GM19023 (cell line): ENCODE measurements around the gene KMT2D.
"Not testable (repeated sequence)": the region's sequence is repeated elsewhere in the genome, so short reads cannot be mapped to it uniquely, and the experiment has no call there.

Source experiments
- ATAC-seq: cut with Tn5 transposase; IDR thresholded peaks from one replicate; pipeline ENCODE4 v1.9.1; 2021; ENCODE audit warnings: mild to moderate bottlenecking, moderate library complexity; ENCODE audit not compliant: unreplicated experiment

Gene KMT2D

DNA sequence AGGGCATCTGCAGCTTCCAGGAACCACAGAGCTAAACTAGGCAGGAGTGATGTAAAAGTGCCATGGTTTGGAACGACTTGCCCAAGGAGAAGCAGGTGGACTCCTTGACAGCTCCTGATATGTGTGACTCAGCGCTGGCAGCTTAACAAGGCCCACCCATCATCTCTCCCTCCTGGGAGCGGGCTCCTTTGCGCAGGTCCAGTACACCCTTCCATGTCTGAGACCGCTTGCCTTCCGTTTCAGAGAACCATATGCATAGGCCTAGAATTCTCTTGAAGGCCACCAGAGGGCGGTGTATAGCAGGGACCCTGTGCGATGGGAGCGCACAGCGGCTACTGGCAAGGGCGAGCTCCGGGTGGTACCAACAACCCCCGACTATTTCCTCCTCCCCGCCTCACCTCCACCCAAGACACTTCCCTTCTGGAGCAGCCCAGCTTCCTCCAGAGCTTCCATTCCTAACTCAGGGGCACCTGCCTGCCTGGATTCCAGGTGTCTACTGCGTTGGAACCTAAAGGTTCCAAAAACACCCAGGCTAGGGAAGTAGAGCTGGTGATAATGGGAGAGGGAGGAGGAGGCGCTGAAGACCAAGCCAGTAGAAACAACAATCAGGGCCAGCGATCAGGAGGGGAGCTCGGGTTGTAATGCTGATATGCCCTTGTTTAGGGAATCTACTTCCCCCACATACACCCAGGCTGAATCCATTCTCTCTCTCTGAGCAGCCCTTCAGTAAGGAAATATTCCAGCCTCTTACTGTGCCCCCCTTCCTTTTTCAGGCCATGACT lies 27.7 kb upstream of the KMT2D start:
- ATAC-seq = peak; percentile 89

DNA sequence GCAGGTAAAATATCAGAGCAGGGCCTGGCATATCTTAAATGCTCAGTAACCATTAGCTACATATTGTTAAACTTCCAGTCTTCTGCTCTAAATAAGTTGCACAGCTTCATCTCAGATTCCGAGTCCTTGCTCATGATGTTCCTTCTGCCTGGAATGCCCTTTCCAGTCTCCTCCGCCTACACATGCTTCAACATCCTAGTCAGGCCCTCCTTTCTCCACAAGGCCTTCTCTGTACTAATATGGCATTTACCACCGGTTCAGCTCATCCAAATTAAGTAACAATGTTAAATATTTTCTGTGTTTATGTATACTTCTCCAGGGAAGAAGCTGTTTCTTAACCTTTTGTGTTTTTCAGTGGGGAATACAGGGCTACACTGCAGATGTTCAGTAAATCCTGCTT lies 25.5 kb upstream of the KMT2D start:
- no peak for ATAC-seq

DNA sequence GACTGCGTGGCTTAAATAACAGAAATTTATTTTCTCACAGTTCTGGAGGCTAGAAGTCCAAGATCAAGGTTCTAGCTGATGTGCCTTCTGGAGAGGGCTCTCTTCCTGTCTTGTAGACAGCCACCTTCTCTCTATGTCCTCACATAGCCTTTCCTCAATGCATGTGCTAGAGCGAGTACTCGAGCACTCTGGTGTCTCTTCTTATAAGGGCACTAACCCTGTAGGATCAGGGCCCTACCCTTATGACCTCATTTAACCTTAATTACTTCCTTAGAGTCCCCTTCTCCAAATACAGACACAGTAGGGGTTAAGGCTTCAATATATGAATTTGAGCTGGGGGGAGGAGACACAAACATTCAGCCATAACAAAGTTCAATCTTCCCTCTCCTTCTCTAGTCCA lies 23.8 kb upstream of the KMT2D start:
- ATAC-seq = no peak

DNA sequence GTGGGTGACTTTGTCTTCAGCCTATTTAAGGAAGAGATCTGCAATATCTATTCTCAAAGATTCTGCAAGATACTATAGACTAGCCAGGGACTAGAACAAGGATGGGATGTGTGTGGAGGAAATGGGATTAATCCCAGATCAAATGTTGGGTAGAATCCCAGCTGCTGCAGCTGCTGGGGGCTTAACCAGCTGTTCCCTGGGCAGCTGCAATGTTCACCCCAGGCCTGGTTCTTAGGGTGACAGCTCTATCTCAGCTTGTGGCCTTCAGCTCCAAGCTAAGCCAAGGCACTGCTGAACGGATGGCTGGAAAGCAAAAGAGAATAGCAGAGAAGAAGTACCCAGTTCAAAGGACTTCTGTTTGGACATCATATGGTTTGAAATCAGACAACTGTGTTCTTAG lies 19.2 kb upstream of the KMT2D start:
- ATAC-seq = no peak

DNA sequence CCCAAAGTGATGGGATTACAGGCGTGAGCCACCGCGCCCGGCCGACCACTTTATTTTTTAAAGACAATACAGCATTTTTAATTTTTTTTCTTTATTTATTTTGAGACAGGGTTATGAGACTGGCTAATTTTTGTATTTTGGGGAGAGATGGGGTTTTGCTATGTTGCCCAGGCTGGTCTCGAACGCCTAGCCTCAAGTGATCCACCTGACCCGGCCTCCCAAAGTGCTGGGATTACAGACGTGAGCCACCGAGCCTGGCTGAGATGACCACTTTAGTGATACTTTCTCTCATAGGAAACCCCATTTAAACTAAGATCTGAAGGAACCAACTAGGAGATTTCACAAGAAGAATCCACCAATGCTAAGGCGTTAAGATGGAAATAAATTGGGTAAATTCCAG lies 10.4 kb upstream of the KMT2D start:
- ATAC-seq = no peak

DNA sequence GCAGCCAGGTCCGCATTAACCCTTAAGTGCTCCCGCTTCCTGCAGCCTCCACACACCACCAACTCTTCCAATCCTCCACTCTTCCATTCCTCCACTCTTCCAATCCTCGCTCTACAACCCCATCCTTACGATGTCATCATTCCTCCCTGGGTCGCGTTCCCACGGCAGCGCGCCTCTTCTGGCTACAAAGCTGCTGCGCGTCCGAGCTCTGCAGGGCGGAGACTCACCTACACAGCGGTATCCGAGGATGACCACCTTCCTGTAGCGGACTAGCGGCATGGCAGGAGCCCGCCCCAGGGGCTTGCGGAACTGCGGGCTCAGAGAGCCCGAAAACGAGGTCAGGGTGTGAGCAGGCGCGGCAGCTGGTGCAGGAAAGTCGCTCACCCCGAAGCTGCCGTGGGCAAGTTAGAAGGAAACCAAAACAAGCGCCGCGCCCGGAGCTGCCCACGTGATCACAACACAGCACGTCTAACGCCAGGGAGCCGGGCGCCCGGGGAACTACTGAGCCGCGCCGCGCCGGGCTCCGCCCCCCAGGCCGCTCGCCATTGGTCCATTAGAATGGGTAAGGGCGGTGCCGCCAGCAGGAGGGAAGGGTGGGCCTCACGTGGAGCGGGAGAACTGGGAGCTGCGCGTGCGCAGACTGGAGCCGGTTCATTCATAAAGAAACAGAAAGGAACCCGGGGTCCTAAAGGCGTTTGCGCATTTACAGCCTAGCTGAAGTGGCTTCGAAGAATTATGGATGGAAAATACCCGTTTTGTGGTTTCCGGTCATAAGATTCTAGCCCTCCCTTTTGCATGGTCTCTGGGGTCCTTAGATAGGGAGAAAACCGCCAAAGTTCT lies 9.1 kb upstream of the KMT2D start, which contains the start of gene RHEBL1:
Gene RHEBL1 (minus strand): TSS at position 473 of the 840 bp plus-strand sequence. CDS start 194 bp downstream, at position 279.
- peak; percentile 99 for ATAC-seq

- ATAC-seq = no peak
These were observed 8.4 kb upstream of the KMT2D start for GRCh38 chr12:49068879-49069506.

DNA sequence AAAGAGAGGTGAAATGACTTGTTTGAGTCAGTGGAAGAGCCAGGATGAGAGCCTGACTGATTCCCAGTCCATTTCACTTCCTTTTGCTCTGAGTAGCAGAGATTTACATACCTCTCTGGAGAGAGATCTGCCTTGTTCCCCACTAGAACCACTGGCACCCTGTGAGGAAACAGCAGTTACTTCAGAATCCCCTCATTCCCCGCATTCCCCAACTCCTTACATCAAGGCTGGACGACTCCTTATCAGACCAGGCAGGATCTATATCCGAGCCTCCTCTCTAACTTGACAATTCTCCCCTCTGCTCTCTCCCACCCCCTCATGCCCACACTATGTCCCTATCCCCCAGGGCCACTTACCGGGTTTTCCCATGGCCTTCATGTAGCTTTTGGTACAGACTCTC lies 5.5 kb upstream of the KMT2D start:
- no peak for ATAC-seq

- ATAC-seq = no peak
These were observed 4.2 kb upstream of the KMT2D start for GRCh38 chr12:49064767-49065152.

DNA sequence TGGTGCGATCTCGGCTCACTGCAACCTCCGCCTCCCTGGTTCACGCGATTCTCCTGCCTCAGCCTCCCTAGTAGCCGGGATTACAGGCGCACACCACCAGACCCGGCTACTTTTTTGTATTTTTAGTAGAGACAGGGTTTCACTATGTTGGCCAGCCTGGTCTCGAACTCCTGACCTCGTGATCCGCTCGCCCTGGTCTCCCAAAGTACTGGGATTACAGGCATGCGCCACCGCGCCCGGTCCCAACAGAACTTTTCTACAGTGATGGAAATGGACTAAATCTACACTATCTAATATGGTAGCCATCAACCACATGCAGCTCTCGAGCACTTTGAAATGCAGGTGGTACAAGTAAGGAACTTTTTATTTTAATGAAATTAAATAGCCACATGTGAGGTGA lies 1.3 kb upstream of the KMT2D start:
- not testable (repeated sequence) for ATAC-seq

DNA sequence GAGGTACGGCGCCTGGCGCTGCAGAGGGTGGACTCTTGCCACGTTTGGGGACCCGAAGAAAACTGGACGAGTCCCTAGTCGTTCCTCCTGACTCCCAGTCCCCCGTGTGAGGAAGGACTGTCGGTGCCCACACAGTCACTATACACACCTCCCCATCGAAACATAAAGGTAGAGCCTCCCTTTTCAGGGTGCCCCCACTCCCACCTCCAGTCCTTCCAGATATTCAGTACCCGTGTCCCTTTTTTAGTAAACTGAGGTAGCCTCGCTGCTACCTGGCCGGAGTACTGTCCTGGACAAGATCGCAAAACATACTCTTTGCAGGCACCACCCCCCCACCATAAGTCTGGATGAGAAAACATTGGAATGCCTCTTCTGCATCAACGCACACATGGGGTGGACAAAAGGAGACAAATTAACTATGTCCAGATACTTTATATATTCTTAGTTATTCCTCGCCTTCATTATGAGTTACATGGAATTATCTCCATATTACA lies 610 bp upstream of the KMT2D start:
- no peak for ATAC-seq

GRCh38 chr12:49059299-49060171 lies 1.1 kb downstream of the KMT2D start:
- ATAC-seq = peak; percentile 8

GRCh38 chr12:49059045-49059298 lies 1.6 kb downstream of the KMT2D start:
- no peak for ATAC-seq

GRCh38 chr12:49058366-49059044 lies 2.1 kb downstream of the KMT2D start:
- no peak for ATAC-seq

DNA sequence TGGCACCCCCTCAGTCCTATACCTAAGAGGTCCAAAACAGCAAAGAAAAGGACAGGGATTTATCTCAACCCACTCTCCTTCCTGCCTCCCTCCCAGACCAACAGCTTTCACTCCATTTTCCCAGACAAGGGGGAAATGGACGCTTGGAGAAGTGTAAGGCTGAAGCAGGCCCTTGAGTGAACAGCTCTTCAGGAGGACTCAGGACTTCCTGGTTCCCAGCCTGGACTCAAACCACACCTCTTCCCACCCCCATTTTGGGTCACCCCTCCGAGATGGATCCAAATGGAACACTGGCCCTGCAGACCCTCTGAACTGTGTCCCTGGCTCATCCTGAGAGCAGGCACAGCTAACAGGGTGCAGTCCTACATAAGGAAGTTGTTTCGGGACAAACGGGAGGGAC lies 2.7 kb downstream of the KMT2D start:
- no peak for ATAC-seq

DNA sequence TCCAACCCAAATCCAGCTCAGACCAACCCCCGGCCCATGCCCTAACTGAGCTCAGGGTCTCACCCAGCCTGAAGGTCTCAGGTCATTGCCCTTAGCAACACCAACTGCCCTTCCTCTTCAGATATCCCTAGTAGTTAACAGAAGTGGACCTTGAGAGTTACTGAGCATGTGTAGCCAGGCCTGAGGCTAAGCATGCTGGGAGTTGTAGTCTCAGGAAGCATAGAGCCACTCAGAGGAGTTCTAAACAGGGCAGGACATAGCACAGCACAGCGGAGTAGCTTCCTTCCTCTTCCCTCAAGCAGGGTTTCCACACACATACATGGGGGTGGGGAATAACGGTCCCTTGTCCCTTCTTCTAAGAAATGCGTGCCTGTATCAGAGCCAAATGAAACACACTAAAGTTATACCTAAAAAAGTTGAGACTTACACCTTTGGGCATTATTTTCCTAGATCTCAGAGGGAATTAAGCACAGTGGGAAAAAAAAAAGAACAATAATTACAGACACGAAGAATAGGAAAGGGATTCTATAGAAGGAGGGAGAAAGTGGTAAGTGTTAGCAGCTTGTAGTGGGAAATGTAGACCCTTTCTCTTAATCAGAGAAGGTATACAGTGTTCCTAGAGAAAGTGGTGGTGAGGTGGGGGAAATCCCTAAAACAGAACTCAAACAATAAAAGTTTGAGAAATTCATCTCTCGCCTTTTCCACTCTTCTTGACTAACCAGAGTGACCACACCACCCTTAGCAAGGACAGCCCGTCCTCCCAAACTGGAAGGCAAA lies 4.4 kb downstream of the KMT2D start:
- peak; percentile 65 for ATAC-seq

- ATAC-seq = no peak
These were observed 5.5 kb downstream of the KMT2D start for GRCh38 chr12:49055092-49055491.

- no peak for ATAC-seq
These were observed 6.1 kb downstream of the KMT2D start for GRCh38 chr12:49054524-49054923.

DNA sequence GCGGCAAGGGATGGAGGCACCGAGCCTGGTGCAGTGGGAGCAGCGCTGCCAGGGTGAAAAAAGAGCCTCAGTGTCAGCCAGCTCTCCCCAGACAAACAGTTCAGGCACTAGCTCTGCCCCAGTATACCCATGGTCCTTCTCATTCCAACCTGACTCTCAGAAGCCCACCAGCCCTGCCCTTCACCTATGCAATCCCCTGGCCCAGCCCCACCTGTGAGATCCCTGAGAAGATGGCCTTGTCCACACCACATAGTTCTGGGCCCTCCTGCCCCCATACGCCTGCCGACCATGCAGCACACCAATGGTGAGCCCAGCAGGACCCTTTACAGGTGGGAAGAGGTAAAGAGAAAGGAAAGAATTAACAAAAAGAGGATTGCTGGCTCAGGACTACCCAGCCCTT lies 6.5 kb downstream of the KMT2D start:
- no peak for ATAC-seq
